ENCODE results near the gene RNF128. TPM values are rescaled to one million over a fixed set of nuclear protein-coding genes. Genes with fewer than 3 reads are reported as not detected.

Gene RNF128
- total and polyA plus RNA-seq, 2 donors (not counting 3 experiments of a cell fraction or from before 2014, with no cell fraction given): not detected

DNA sequence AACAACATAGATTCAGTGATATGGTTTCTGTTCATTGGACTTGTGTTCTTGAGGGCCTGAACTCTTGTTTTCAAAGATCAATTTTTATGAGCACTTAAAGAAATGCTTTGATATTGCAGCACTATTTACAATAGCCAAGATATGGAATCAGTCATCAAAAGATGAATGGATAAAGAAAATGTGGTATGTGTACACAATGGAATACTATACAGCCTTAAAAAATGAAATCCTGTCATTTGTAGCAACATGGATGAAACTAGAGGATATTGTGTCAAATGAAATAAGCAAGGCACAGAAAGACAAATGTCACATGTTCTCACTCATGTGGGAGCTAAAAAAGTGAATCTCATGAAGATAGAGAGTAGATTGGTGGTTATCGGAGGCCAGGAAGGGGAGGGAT is 21.9 kb downstream of the RNF128 start:
- Histone ChIP-seq H3K27me3 (ENCODE audit: control insufficient read depth in 2 of 2, insufficient read depth in 2 of 2, low read length in 2 of 2) (no peaks in the 10 kb centered on the region), H3K36me3 (ENCODE audit: control insufficient read depth in 2 of 2, extremely low read depth in 1 of 2, insufficient read depth in 2 of 2, low read length in 2 of 2) (no peaks in the 10 kb centered on the region), H3K4me2 (ENCODE audit: insufficient read depth, low read length) (no peak overlapping the region), H3K4me1 (ENCODE audit: control insufficient read depth, extremely low read depth, insufficient read depth, low read length) (no peaks in the 10 kb centered on the region), H3K9ac (replicated peaks; ENCODE audit: extremely low read depth, insufficient read depth, low read length) (no peak overlapping the region), H3K9me3 (replicated peaks; ENCODE audit: control insufficient read depth, insufficient read depth, low read length) (no peaks in the 10 kb centered on the region), H4K20me1 (replicated peaks; ENCODE audit: control insufficient read depth, extremely low read depth, insufficient read depth, low read length) (no peaks in the 10 kb centered on the region), H2AFZ (ENCODE audit: low read depth, low read length) (no peak overlapping the region), H3K79me2 (ENCODE audit: control insufficient read depth, insufficient read depth, low read length) (no peaks in the 10 kb centered on the region), H3K4me3 (replicated peaks in 1 of 3; ENCODE audit: insufficient read depth in 1 of 3, low read depth in 1 of 3, low read length in 3 of 3) (no peak overlapping the region), H3K9me1 (replicated peaks; ENCODE audit: control insufficient read depth, extremely low read depth, insufficient read depth, low read length) (no peaks in the 10 kb centered on the region), H3K27ac (ENCODE audit: insufficient read depth, low read depth, low read length) (no peak overlapping the region)
- FAIRE-seq (no peak), DNase-seq (ENCODE audit: low read depth, low spot score) (no peak)
- BruUV-seq (replicated peaks): no TSS peak
- ChIA-PET CTCF (no interaction called here), POLR2A (no interaction called here)
- TF ChIP-seq POLR2A (IDR thresholded peaks at IDR 0.05; ENCODE audit: low read depth, low read length) (no peak), POLR2AphosphoS5 (IDR thresholded peaks at IDR 0.05; ENCODE audit: insufficient read depth, low read depth, low read length) (no peak), JUN (IDR thresholded peaks at IDR 0.05; ENCODE audit: borderline replicate concordance, insufficient read depth, insufficient read length, low read depth) (no peak), EZH2 (IDR thresholded peaks at IDR 0.05; ENCODE audit: borderline replicate concordance, low read depth, low read length, severe bottlenecking) (no peak), MAX (IDR thresholded peaks at IDR 0.05; ENCODE audit: insufficient read depth, insufficient read length) (no peak), MYC (IDR thresholded peaks at IDR 0.05; ENCODE audit: low read depth, low read length) (no peak), CTCF (IDR thresholded peaks at IDR 0.05; ENCODE audit: extremely low read depth in 1 of 2, insufficient read depth in 1 of 2, low read depth in 1 of 2, low read length in 2 of 2) (no peak), GATA2 (IDR thresholded peaks at IDR 0.05; ENCODE audit: insufficient read depth, insufficient read length, low read depth, low read length) (no peak), FOS (IDR thresholded peaks at IDR 0.05; ENCODE audit: borderline replicate concordance, insufficient read depth, low read length) (no peak)
- intact Hi-C loops (cut with micrococcal nuclease): no loop called here
- dilution Hi-C loops (cut with MboI; ENCODE audit: extremely low pct_ligation_motif_present, low sequenced_read_pairs): no loop called here

Data from endothelial cell of umbilical vein (primary cell).